Testis (tissue), 3 donors: ENCODE measurements around the gene ACAA1. TPM values are rescaled to one million over a fixed set of nuclear protein-coding genes. Genes with fewer than 3 reads are reported as not detected.
"Not testable (repeated sequence)": the region's sequence is repeated elsewhere in the genome, so short reads cannot be mapped to it uniquely, and the experiment has no call there.

Source experiments
- DNase-seq: peaks from one replicate; pipeline ENCODE4 v3.0.0-alpha.2; 2019
- H3K27ac ChIP-seq, 2 donors: fragments of 200-600 bp; sonication (generic); one replicate each; pipeline ENCODE4 v1.5.1; 2019
- H3K27me3 ChIP-seq: fragments of 200-600 bp; sonication (generic); one replicate; pipeline ENCODE4 v1.5.1; 2019
- H3K36me3 ChIP-seq: fragments of 200-600 bp; sonication (generic); one replicate; pipeline ENCODE4 v1.5.1; 2017; ENCODE audit warnings: low read depth; ENCODE audit errors: missing control alignments
- H3K4me1 ChIP-seq: fragments of 200-600 bp; sonication (generic); one replicate; pipeline ENCODE4 v1.5.1; 2019
- H3K4me3 ChIP-seq, 2 donors: fragments of 200-600 bp; sonication (generic); one replicate each; pipeline ENCODE4 v1.5.1; 2017 to 2019
- H3K9me3 ChIP-seq: fragments of 200-600 bp; sonication (generic); one replicate; pipeline ENCODE4 v1.5.1; 2017
- POLR2A ChIP-seq: fragments of 450-650 bp; IDR thresholded peaks from one replicate; pipeline ENCODE4 v1.6.1; 2017; ENCODE audit warnings: antibody characterized with exemption, mild to moderate bottlenecking, moderate library complexity
- WGBS, 2 donors: methylation state at CpG; one replicate each; pipeline ENCODE4 v1.1.5; 2018; 5-methylcytosine and 5-hydroxymethylcytosine counted together
- intact Hi-C: fragments of 100-400 bp; cut with DNase I; formaldehyde crosslinking; loops from one replicate; pipeline ENCODE4 v1.15.1; 2023; ENCODE audit warnings: low total_unique reads
- polyA plus RNA-seq: library from polyadenylated mRNA; stranded (reverse); fragments of 350-450 nt; fragmentation: Illumina TruSeq; extraction: RNeasy Lipid Tissue Mini Kit (QIAGEN cat#74804); gene quantifications from one replicate; pipeline ENCODE4 v1.2.3, GENCODE V29; 2014; ENCODE audit warnings: low read depth, low replicate concordance; ENCODE audit not compliant: insufficient read depth
- total RNA-seq, 2 donors: library from RNA; depleted of rRNA; stranded (reverse); fragments of >200 nt; gene quantifications; one replicate each; pipeline ENCODE4 v1.2.3, GENCODE V29; 2016
- TF ChIP-seq, protein P1 (sequence below), 3 experiments: fragments of 450-650 bp in 2 of 3; fragments of 200-600 bp in 1 of 3; sonication (generic) in 1 of 3; IDR thresholded peaks; one replicate each; pipeline ENCODE4 v1.5.1; 2016 to 2019; ENCODE audit warnings: antibody characterized with exemption in 3 of 3, mild to moderate bottlenecking in 2 of 3, moderate library complexity in 1 of 3

The ACAA1 gene
- total and polyA plus RNA-seq, 3 donors from 2014 or later: 50.7 to 60.9 (median 58.3) TPM

DNA sequence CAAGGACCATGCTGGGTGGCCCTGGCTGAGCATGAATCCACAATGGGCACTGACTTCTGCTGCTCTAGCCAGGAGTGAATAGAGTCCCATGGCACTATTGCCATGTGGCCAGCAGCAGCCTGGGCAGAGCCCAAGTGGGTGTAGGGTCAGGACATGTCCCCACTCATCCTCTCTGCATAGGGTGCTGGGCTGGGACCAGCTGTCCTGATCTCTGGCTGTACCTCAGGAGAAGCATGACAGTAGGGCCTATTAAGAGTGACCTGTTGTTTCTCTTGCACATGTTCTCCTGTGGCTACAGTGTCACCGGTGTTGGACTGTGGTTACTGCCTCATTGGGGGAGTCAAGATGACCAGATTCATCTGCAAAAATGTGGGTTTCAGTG, 51.0 kb downstream of the ACAA1 start:
- intact Hi-C loops: no loop called here
- no peaks in the 10 kb centered on the region for H3K9me3 ChIP-seq
- no peaks in the 10 kb centered on the region for H3K27me3 ChIP-seq
- 77 to 100% methylated on average over 1 of the region's 1 CpG for WGBS, 2 donors
- no peaks in the 10 kb centered on the region for H3K36me3 ChIP-seq
- no peaks in the 10 kb centered on the region for H3K4me1 ChIP-seq
- H3K4me3 ChIP-seq: no peak overlapping the region
- no peak for DNase-seq
- no peak overlapping the region for H3K27ac ChIP-seq
- TF ChIP-seq POLR2A: no peak
- TF ChIP-seq, protein P1, sequence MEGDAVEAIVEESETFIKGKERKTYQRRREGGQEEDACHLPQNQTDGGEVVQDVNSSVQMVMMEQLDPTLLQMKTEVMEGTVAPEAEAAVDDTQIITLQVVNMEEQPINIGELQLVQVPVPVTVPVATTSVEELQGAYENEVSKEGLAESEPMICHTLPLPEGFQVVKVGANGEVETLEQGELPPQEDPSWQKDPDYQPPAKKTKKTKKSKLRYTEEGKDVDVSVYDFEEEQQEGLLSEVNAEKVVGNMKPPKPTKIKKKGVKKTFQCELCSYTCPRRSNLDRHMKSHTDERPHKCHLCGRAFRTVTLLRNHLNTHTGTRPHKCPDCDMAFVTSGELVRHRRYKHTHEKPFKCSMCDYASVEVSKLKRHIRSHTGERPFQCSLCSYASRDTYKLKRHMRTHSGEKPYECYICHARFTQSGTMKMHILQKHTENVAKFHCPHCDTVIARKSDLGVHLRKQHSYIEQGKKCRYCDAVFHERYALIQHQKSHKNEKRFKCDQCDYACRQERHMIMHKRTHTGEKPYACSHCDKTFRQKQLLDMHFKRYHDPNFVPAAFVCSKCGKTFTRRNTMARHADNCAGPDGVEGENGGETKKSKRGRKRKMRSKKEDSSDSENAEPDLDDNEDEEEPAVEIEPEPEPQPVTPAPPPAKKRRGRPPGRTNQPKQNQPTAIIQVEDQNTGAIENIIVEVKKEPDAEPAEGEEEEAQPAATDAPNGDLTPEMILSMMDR (IDR thresholded peaks at IDR 0.05): no peak

DNA sequence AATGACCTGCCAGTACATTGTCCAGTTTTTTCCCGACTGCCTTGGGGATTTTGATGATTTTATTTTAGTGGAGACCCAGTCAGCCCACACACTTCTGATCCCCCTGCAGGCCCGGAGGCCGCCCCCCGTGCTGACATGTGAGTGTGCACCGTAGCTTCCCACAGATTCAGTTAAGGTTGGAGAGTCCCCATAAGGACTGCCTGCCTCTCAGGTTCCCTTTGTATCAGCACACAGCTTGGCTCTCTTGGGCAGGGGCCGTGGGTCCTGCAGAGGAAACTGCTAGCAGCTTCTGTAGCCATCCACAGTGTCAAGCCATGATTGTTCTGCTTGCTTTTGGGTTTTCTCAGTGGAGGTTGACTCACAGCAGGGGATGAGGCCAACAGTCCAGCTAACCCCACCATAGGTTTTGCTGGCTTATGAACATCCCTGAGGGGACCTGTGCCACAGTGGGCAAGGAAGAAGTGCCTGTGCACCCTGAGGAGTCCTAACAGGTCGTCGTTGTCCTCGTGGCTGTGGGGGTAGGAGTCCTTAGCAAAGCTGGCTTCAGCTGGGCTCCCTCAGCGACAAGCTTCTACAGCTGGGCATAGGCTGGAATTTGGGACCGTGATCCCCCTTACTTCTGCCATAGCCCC, 51.5 kb downstream of the ACAA1 start:
- intact Hi-C loops: no loop called here
- WGBS, 2 donors: 82 to 86% methylated on average over 8 of the region's 11 CpGs
- Histone ChIP-seq H3K27ac (no peak overlapping the region), H3K36me3 (no peaks in the 10 kb centered on the region), H3K27me3 (no peaks in the 10 kb centered on the region), H3K4me3 (no peak overlapping the region), H3K4me1 (no peaks in the 10 kb centered on the region), H3K9me3 (no peaks in the 10 kb centered on the region)
- DNase-seq: no peak
- no peak for TF ChIP-seq POLR2A
- TF ChIP-seq, protein P1 (IDR thresholded peaks at IDR 0.05): no peak

DNA sequence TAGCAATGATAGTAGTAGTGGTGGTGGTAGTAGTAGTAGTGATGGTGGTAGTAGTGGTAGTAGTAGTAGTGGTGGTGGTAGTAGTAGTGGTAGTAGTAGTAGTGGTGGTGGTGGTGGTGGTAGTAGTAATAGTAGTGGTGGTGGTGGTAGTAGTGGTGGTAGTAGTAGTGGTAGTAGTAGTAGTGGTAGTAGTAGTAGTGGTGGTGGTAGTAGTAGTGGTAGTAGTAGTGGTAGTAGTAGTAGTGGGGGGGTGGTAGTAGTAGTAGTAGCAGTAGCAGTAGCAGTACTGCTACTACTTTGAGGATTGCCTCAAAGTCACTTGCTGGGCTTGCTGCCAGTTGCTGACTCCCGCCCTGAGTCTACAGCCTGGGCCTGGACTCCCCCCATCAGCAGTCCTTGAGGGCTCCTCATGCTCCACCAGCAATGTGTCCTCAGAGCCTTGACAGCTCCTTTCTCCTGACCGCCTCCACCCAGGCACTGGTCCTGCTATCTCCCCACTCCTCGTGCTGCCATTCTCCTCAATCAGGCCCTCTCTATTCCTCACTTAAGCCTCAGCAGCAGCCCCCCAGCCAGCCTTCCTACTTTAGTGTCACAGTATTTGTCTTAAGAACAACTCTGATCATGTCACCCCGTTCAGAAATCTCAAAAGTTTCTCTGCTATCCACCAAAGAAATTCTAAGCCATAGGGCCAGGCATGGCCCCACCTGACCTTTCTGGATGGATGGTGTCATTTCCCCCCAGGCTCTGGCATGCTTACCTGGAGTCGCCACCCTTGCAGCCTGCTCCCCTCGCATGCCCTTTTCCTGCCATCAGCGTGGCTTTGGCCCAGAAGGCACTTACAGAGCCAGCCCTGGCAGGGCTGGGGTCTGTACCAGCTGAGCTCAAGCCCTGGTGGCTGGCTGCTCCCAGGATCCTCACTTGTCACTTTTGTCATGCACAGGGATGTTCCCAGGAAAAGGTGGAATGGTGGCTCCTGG, 52.3 kb downstream of the ACAA1 start:
- intact Hi-C loops: no loop called here
- WGBS, 2 donors: 61 to 74% methylated on average over 7 of the region's 7 CpGs
- peak; percentile 57 for DNase-seq
- H3K27ac ChIP-seq: no peak overlapping the region
- H3K4me1 ChIP-seq: no peaks in the 10 kb centered on the region
- H3K27me3 ChIP-seq: no peaks in the 10 kb centered on the region
- H3K4me3 ChIP-seq: no peak overlapping the region
- H3K36me3 ChIP-seq: no peaks in the 10 kb centered on the region
- H3K9me3 ChIP-seq: no peaks in the 10 kb centered on the region
- TF ChIP-seq POLR2A: no peak
- TF ChIP-seq, protein P1 (IDR thresholded peaks at IDR 0.05): no peak

DNA sequence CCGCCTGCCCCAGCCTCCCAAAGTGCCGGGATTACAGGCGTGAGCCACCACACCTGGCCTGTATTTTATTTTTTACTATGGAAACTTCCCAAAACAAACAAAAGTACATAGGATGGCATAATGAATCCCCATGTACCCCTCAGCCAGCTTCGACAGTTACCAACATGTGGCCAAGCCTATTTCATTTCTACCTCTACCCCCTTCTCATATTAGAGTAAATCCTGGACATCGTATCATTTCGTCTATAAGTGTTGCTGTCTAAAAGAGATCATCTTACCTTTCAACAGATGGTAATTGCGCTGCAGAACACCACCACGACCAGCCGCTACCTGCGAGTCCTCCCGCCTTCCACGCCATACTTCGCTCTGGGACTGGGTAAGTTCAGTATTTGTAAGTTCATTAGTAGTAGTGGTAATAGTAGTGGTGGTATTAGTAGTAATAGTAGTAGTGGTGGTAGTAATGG, 53.0 kb downstream of the ACAA1 start:
- H3K36me3 ChIP-seq: no peaks in the 10 kb centered on the region
- intact Hi-C loops: no loop called here
- no peak for DNase-seq
- H3K27ac ChIP-seq: no peak overlapping the region
- no peak overlapping the region for H3K4me3 ChIP-seq
- no peaks in the 10 kb centered on the region for H3K4me1 ChIP-seq
- H3K9me3 ChIP-seq: no peaks in the 10 kb centered on the region
- TF ChIP-seq, protein P1 (IDR thresholded peaks at IDR 0.05): no peak
- TF ChIP-seq POLR2A: no peak
- no peaks in the 10 kb centered on the region for H3K27me3 ChIP-seq
- WGBS, 2 donors: 90% methylated on average over 13 of the region's 13 CpGs

DNA sequence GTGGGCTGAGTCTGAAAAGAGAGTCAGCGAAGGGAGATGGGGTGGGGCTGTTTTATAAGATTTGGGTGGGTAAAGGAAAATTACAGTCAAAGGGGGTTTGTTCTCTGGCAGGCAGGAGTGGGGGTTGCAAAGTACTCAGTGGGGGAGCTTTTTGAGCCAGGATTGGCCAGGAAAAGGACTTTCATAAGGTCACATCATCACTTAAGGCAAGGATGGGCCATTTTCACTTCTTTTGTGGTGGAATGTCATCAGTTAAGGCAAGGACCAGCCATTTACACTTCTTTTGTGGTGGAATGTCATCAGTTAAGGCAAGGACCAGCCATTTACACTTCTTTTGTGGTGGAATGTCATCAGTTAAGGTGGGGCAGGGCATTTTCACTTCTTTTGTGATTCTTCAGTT, 53.7 kb downstream of the ACAA1 start:
- H3K36me3 ChIP-seq, DNase-seq, H3K4me3 ChIP-seq, intact Hi-C loops, H3K4me1 ChIP-seq, H3K27me3 ChIP-seq, H3K9me3 ChIP-seq, H3K27ac ChIP-seq: not testable (repeated sequence)
- no CpG with 5 or more reads among the region's 1 CpG for WGBS, 2 donors

DNA sequence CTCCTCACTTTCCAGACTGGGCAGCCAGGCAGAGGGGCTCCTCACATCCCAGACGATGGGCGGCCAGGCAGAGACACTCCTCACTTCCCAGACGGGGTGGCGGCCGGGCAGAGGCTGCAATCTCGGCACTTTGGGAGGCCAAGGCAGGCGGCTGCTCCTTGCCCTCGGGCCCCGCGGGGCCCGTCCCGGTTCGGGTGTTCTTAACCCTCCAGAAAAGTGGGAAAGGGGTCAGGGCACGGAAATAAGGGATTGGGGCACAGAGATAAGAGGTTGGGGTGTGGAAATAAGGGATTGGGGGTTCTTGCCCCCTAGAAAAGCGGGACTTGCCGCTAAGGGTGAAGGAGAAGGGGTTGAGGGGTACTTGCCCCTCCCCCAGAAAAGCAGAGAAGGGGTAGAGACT, 54.6 kb downstream of the ACAA1 start:
- H3K4me1 ChIP-seq, intact Hi-C loops, H3K9me3 ChIP-seq, H3K27ac ChIP-seq, H3K4me3 ChIP-seq, H3K27me3 ChIP-seq, H3K36me3 ChIP-seq, DNase-seq: not testable (repeated sequence)
- 93% methylated on average over 8 to 16 of the region's 16 CpGs for WGBS, 2 donors

DNA sequence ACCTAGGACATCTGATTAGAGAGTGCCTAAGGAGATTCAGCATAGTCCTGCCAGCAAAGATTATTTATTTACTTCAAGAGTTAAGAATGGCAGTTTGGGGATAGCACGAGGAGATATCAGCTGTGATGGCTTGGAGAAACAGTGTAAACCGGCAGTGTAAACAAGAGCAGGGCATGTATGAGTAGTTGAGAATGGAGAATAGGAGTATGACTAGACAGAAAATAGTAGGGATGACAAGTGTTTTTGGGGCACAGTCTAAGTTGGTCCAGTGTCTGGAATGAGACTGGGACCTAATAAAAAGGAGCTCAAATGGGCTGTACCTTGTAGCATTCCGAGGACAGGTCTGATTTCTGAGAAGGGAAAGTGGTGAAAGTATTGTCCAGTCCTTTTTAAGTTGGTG, 59.9 kb downstream of the ACAA1 start:
- DNase-seq, H3K4me3 ChIP-seq, H3K4me1 ChIP-seq, intact Hi-C loops, H3K36me3 ChIP-seq, H3K9me3 ChIP-seq, H3K27ac ChIP-seq, H3K27me3 ChIP-seq: not testable (repeated sequence)
- 37 to 49% methylated on average over 3 of the region's 3 CpGs for WGBS, 2 donors
